Nephron progenitor cell (in vitro differentiated cells): ENCODE measurements around the gene IPO5.

Experiments used
- DNase-seq: peaks from one replicate; pipeline ENCODE4 v3.0.0; 2021
- H3K27ac Mint-ChIP-seq: 2 replicates; pipeline ENCODE4 v1.8.0; 2021; ENCODE audit warnings: mild to moderate bottlenecking, moderate library complexity, mixed read lengths
- H3K27me3 Mint-ChIP-seq: 2 replicates; pipeline ENCODE4 v1.8.0; 2021; ENCODE audit warnings: mild to moderate bottlenecking, low read depth, mixed read lengths; ENCODE audit not compliant: poor library complexity
- H3K36me3 Mint-ChIP-seq: 2 replicates; pipeline ENCODE4 v1.8.0; 2021; ENCODE audit warnings: low read depth, mixed read lengths
- H3K4me1 Mint-ChIP-seq: 2 replicates; pipeline ENCODE4 v1.8.0; 2021; ENCODE audit warnings: mixed read lengths
- H3K4me3 Mint-ChIP-seq: 2 replicates; pipeline ENCODE4 v1.8.0; 2021; ENCODE audit warnings: mild to moderate bottlenecking, moderate library complexity, mixed read lengths
- H3K9me3 Mint-ChIP-seq: 2 replicates; pipeline ENCODE4 v1.8.0; 2021; ENCODE audit warnings: mild to moderate bottlenecking, moderate library complexity, mixed read lengths
- CTCF ChIP-seq: fragments of 200-600 bp; sonication (generic); IDR thresholded peaks from 2 replicates; pipeline ENCODE4 v1.5.0; 2021; ENCODE audit warnings: antibody characterized with exemption

Gene IPO5

GRCh38 chr13:98059276-98059675, 105.8 kb downstream of the IPO5 start:
- TF ChIP-seq CTCF: no peak
- no peak for DNase-seq
- peaks cover 2% of the 10 kb centered on the region for H3K9me3 Mint-ChIP-seq
- peaks cover 17% of the 10 kb centered on the region for H3K4me1 Mint-ChIP-seq
- no peaks in the 10 kb centered on the region for H3K36me3 Mint-ChIP-seq
- H3K4me3 Mint-ChIP-seq: no peak overlapping the region
- H3K27me3 Mint-ChIP-seq: peaks cover 6% of the 10 kb centered on the region
- no peak overlapping the region for H3K27ac Mint-ChIP-seq

DNA sequence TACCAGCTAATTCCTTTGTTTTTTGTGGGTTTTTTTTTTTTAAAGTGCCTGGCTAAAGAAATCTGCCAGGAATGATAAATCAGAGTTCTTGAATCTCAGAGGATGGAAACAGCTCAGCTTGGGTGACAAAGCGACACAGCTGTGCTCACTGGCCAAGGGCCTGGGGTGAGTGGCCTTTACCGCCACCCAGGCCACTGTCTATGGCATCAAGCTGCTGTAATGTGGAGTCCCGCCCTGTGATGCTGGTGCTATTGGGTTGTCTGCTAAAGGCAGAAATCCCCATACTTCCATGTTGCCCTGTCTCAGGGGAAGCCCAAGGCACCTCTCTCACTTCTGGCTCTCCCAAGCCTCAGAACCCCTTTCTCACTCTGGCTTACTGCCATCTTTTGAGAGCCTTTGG, 106.8 kb downstream of the IPO5 start:
- Mint-ChIP-seq H3K27ac (no peak overlapping the region), H3K36me3 (no peaks in the 10 kb centered on the region), H3K4me3 (no peak overlapping the region), H3K4me1 (peaks cover 17% of the 10 kb centered on the region), H3K9me3 (peaks cover 3% of the 10 kb centered on the region), H3K27me3 (peaks cover 5% of the 10 kb centered on the region)
- no peak for TF ChIP-seq CTCF
- no peak for DNase-seq

DNA sequence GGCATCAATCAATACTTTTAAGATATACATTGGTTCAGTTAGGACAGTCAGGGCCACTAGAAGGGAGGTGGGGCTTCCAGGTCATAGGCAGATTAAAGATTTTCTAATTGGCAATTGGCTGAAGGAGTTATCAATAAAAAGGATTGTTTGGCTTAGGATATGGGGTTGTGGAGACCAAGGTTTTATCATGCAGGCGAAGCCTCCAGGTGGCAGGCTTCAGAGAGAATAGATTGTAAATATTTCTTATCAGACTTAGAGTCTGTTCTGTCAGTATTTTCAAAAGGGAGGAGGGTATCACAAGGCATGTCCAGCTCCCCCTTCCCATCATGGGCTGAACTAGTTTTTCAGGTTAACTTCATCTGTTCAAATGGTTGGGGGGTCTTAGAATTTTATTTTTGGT, 112.0 kb downstream of the IPO5 start:
- H3K4me3 Mint-ChIP-seq: no peak overlapping the region
- TF ChIP-seq CTCF: no peak
- peaks cover 2% of the 10 kb centered on the region for H3K27me3 Mint-ChIP-seq
- H3K4me1 Mint-ChIP-seq: no peaks in the 10 kb centered on the region
- no peaks in the 10 kb centered on the region for H3K36me3 Mint-ChIP-seq
- no peak overlapping the region for H3K27ac Mint-ChIP-seq
- H3K9me3 Mint-ChIP-seq: peaks cover 3% of the 10 kb centered on the region
- DNase-seq: no peak

GRCh38 chr13:98066636-98067035, 113.2 kb downstream of the IPO5 start:
- Mint-ChIP-seq H3K27me3 (peaks cover 5% of the 10 kb centered on the region), H3K4me1 (no peaks in the 10 kb centered on the region), H3K4me3 (no peak overlapping the region), H3K9me3 (peaks cover 3% of the 10 kb centered on the region), H3K27ac (no peak overlapping the region), H3K36me3 (no peaks in the 10 kb centered on the region)
- no peak for DNase-seq
- no peak for TF ChIP-seq CTCF

DNA sequence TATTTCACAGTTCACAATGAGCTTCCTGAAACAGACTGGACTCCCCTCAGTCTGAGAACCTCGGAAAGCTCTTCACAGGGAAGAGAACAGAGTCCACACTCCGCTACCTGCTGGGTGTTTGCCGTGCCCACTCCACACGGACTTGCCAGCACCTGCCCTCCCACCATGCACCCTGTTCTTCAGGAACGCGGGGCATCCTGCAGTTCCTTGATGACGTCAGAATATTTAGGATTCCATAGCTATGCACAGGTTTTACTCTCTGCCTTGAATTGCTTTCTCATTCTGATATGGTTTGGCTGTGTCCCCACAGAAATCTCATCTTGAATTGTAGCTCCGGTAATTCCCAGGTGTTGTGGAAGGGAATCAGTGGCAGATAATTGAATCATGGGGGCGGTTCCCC, 115.0 kb downstream of the IPO5 start:
- Mint-ChIP-seq H3K27ac (no peak overlapping the region), H3K9me3 (peaks cover 3% of the 10 kb centered on the region), H3K36me3 (no peaks in the 10 kb centered on the region), H3K27me3 (peaks cover 5% of the 10 kb centered on the region), H3K4me3 (no peak overlapping the region), H3K4me1 (no peaks in the 10 kb centered on the region)
- no peak for TF ChIP-seq CTCF
- no peak for DNase-seq

- Mint-ChIP-seq H3K4me3 (no peak overlapping the region), H3K4me1 (no peaks in the 10 kb centered on the region)
These were observed 116.5 kb downstream of the IPO5 start for GRCh38 chr13:98069985-98070384.

More at GRCh38 chr13:98069985-98070384, 116.5 kb downstream of the IPO5 start:
- no peak for TF ChIP-seq CTCF
- no peak for DNase-seq
- Mint-ChIP-seq H3K9me3 (no peaks in the 10 kb centered on the region), H3K36me3 (no peaks in the 10 kb centered on the region), H3K27me3 (peaks cover 5% of the 10 kb centered on the region), H3K27ac (no peak overlapping the region)
